GM04504 (cell line): Measurements from ENCODE around the gene MED20.

Experiments used
- DNase-seq: peaks from one replicate; pipeline ENCODE4 v3.0.0-alpha.2; 2012; ENCODE audit warnings: low read depth

MED20 gene

DNA sequence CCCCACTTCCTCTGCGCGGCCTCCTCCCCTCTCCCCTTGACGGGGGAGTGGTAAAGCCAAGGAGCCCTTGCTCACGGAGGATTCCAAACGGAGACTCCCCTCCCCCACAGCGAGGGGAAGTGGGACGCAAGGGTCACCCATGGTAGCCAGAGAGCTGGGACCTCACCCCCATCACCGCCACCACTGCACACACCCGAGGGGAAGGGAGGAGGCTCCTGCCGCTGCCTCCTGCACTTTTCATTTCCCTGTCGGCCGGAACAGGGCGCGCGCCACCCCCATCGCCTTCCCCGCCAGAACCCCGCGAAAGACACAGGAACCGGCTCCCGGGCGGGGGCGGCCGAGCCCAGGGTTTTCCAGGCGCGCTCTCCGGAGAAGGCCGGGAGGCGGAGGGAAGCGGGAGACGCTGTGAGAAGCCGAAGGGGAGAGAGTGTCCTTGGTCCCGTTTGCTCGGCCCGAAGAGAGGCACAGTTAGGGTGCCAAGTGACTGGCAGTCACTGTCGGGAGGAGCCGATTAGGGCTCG is 19.9 kb upstream of the MED20 start:
- DNase-seq = no peak

DNA sequence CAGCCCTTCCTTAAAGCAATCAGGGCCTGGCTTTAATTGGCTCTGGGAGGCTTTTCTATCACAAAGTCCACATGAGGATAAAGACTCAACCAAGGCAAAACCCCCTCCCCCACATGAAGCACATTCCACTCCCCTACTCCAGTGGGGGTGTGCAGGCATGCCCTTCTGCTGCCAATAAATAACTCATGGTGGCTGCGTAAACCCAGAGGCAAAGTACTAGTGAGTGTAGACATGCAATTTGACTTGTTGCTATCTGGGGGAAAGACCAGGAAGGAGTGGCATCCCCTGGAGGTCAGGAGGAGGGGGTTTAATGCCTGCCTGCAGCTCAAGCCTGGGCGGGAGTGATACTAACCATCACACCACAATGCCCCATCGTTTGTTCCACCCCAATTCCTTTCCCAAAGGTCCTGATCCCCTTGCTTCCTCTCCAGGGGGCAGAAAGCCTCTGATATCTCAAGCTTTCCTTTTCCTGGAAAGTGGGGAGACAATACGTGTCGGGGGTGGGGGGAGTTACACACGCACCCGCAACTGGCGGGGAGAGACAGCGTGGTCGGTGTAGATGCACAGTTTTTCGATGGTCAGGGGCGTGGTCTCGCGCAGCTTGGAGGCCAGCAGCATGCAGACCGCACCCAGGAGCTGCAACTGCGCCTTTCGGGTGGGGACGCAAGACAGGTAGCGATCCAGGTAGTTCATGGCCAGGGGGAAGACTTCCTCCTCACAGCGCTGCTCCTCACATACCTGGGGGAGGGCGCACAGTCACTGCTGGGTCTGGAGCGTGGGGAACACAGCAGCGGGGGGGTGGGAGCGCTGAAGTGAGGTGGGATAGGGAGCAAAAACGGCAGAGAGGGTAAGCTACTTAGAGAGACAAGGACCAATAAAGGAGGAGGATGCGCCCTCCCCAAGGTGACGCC is 19.2 kb upstream of the MED20 start:
- no peak for DNase-seq

DNA sequence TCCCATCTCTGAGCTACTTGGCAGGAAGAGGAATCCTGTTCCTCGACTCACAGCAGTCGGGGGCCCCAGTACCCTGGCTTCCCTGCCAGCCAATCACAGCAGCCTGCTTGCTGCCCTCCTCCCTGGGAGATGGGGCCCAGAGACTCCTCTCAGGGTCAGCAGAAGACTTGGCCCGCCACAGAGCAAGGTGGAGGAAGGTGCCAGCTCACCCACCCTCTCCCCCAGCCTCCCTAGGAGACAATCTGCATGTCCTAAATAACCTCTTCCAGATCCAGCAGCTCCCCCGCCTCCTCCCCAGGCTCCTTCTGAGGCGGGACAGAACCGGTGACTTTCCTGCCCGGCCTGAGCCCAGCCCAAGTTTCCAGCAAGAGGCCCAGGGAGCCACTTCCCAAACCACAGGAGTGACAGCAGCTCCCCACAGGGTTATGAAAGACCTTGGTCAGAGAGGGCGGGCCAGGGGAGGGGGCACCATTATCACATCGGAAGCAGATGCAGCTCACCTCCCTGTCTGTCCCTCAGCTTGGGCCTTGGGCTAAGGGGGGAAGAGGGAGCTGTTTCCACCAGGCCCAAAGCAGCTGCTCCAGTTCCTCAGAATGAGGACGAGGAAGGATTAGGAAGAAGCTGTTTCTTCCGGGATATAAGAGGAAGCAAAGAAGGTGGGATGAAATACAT is 18.4 kb upstream of the MED20 start:
- DNase-seq = no peak

DNA sequence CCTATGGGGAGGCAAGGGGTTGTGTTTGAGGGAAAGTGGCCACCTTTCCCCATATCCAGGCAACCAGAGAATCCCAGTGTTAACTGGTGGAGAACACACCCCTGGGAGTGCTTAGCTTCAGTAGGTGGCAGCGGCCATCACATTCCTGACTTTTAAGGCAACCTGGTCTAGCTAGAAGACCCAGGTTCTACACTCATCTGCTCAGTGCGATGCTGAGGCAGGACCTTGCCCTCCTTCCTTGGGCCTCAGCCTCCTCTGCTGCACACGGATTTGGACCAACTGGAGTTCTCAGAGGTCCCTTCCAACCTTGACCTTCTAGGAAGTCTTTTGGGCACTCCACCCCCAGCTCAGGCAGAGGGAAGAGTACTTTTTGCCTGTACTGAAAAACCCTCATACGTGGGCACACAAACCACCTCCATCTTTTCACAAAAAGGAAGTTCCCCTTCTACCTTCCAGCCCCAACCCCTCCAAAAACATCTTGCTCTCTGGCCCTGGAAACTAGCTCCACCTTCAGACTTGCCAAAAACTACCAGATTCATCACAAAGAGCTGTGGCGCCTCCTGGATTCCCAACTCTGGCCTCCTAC is 17.7 kb upstream of the MED20 start:
- no peak for DNase-seq

DNA sequence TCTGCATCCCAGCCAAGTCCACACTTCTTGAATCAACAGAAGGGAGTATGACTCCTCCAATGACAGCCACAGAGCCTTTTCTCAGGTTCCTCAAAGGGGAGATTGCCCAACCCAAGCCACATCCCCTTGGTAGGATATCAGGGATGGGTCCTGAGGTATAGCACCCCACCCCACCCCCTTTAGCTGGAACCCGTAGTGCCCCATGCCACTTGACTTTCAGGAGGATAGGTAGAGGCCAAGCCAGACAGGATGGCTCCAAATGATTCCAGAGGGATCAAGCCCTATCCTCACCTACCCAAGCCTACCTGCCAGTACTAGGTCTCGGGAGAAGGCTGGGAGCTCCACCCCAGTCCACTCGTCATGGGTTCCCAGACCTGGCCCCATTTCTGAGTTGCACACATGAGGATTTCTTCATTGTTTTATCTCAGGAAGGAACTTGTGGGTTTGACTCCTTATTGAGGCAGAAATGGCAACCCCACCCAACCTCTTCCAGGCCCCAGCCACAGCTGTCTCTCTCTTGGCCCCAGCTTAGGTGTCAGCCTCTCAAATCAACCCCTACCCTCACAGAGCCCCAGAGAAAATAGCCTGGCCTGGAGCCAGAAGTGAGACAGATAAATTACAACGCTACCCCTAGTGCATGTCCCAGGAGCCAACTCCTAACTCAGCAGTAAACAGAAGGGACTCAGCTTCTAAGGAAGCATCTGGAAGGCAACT is 17.1 kb upstream of the MED20 start:
- DNase-seq = no peak

DNA sequence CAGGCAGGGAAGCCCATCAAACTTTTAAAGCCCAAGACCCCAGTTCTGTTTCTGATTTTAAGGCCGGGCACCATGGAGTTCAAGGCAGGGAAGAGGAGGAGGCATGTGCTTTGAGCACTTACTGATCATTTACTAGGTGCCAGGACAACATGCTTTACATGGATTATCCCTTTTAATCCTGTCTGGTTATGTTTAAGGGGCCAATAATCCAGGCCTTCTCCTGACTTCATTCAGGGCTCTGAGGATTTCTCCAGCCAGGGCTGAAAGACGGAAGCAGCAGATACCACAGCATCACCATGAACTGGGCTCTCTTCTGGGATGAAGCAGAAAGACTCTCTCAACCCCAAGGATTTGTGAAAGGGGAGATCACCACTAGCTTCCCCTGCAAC is 16.5 kb upstream of the MED20 start:
- no peak for DNase-seq

DNA sequence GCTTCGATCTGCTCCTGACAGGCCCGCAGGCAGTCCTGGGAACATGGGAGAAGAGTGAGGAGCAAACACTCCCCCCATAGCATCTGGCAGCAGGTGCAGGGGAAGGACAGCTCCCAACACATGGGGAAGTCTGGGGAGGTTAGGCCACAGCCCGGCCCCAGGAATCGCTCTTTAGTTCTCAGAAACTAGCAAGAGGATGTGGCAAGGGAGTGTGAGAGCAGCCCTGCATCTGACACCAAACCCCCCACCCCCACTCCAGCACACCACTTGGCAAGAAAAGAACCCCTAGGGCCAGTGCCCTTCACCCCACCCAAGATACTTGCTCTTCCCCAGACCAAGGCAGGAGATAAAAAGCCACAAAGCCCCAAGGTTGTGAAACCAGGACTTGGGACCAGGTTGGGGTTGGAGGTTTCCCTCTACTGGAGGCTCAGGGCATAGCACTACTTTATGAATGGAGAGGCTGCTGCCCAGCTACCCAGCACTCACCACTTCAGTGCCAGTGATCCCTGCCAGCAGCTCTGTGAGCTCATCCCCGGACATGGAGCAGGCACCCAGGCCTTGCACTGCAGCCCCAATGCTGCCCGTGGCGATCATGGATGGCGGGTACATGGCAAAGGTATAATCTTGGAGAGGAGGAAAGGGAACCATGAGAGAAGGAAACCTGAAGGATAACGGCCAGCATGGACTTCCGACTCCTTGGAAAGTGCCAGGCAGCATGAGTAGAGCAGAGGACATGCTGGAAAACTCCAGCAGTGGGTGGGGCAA is 15.3 kb upstream of the MED20 start:
- DNase-seq = peak; percentile 82

DNA sequence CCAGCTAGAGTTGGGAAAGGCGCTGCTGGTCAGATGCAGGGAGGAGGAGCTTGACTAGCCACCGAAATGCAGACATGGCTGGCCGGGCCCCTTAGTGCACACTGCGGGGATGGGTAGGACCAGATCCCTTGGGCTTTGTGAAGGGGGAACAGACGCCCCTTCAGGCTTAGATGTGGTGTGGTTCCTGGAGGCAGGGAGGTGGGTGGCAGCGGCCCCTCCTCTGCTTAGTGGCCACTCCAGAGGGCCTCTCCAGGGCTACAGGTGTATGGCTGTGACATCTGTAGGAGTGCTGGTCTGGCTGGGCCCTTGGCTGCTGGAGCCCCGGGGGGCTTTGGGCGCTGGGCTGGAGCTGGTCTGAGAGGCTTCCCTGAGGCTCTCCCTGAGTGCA is 14.7 kb upstream of the MED20 start:
- DNase-seq = no peak

DNA sequence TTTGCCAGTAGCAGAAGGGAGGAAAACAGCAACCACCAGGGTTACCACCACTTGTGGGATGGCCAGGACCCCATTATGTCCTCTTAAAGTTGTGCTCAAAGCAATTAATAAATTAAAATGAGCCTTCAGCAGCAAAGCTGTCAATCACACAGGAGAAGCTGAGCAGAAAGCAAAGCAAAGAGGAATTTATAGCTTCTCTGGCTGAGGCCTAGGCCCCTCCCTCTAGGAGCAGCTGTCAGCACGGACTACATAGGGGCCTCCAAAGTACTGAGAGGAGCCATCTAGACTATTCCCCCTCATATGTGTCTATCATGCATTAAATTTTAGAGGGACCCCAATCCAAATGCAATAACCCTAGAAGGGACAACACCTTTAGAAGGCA is 14.2 kb upstream of the MED20 start:
- DNase-seq = no peak

DNA sequence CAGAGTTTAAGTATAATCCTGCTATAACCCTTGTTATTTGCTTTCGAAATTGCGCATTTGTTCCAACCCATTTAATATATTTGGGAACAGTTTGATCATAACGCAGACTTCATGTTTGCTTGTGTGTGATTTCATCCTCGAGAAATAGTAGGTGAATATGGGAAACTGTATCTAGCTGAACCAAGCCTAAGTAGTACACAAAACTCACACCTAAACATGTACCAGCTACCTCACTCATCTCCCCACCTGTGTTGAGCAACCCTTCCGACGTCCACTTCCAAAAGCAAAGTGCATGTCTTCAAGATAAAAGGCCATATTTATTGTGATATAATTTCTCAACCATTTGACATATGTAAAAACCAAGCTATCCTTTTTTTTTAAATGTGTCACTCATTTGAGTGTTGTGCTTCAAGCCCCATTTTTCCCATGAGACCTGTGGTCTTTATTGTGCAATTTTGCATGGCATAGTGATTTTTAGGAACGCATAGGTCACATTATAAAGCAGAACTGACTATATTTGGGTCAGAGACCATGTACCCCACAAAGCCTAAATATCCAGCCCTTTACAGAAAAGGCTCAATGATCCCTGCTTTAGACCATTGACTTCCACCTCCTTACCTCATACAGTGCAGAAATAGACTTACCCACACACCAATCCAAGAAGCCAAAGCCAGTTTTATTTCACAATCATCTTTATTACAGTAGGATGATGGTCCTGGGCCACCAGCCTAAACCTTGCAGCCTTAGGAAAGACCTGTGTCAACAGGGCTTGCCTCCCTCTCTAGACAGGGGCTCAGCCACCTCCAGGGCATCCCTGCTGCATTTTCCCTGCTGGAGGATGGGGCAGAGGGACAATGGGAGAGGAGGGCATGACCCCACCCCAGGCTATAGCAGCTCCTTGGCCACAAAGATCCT is 13.6 kb upstream of the MED20 start:
- no peak for DNase-seq

DNA sequence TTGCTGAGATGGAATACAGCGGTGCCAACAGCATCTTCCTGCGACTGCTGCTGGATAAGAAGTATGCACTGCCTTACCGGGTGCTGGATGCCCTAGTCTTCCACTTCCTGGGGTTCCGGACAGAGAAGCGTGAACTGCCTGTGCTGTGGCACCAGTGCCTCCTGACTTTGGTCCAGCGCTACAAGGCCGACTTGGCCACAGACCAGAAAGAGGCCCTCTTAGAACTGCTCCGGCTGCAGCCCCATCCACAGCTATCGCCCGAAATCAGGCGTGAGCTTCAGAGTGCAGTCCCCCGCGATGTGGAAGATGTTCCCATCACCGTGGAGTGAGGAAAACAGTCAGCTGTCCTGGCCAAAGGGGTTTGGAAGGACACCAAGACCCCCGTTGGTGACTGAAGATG is 11.4 kb upstream of the MED20 start:
- DNase-seq = no peak

DNA sequence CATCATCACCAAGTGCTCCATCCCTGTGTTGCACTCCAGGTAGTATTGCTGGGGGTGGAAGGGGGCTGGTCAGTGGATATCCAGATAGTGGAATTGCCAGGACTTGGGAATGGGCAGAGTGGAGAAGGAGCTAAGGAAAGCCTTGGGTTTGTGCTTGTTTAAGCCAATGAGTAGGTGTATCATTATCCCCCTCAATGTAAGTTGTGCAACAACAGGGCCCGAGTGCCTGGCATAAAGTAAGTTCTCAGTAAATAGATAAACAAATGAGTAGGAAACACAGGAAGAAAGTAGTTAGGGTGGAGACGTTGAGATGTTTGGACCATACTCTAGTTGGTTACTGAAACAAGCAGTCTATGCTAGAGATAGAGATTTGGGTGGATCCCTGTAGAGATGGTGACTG is 10.9 kb upstream of the MED20 start:
- DNase-seq = no peak

DNA sequence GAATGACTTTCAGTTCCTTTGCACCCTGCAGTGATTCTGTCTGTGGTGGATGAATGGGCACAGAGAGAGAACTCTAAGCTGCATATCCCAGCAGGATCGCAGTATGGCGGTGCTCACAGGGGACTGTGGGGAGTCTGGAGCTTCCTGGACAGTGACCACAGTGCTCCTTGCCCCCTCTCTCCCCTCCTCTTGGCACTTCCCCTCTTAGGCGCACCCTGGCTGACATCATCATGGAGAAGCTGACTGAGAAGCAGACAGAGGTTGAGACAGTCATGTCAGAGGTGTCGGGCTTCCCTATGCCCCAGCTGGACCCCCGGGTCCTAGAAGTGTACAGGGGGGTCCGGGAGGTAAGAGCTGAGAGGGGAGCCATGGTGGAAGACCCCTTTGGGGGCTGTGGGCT is 9.0 kb upstream of the MED20 start:
- DNase-seq = no peak

DNA sequence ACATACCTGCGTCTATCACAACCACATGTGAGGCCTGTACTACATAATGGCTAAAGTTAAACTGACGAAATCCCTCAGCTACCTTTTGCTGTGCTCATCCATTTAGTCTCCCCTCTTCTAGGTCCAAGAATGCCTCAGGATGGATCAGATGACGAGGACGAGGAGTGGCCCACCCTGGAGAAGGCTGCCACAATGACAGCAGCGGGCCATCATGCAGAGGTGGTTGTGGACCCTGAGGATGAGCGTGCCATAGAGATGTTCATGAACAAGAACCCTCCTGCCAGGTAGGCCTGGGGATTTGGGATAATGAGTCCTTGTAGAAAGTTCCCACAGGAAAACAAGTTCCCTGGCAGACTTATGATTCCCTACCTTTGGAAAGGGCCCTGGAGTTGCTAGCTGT is 6.3 kb upstream of the MED20 start:
- DNase-seq = no peak

DNA sequence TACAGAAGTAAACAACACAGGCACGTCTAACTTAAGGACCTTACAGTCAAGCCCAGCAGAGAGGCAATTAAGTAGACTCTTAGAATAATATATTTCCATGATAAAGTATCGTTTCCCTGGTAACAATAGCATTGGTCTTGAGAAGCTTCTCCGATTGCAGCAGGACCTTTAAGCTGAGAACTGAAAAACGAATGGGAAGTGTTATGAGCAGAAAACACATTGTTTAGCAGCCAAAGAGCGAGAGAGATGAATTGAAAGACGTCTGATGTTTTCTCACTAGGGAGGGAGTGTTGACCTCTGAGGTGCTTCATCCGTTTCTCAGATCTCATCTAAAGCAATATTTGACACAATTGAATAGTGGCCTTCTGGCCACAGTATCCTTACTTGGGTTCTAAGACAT is 1.2 kb upstream of the MED20 start:
- DNase-seq = no peak

DNA sequence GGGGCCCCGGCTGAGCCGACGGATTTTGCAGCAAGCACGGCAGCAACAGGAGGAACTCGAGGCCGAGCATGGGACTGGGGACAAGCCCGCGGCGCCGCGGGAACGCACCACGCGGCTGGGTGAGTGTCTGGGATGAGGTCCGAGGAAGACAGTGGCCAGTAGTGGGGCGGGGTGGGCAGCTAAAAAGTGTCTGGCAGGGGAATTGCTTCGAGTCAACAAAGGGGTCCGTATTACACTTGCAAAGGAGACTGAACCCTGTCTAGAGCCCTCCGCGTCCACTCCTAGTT is 716 bp upstream of the MED20 start:
- DNase-seq = no peak

DNA sequence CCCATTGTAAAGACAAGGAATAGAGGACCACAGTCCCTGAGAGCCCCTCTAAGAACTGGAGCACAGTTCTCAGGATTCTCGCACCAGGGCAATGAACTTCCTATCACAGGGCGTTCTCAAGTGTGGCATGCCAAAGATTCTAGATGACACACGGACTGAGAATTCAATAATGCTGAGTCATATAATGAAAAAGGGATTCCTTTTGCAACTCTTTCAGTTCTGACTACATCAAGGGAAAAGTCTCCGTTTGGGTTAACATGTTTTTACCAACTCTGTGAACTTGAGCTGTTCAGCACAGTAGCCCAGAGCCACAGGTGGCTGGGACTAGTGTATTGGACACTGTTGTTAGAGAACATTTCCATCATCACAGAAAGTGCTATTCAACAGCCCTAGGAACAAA is 3.4 kb downstream of the MED20 start:
- peak; percentile 84 for DNase-seq

DNA sequence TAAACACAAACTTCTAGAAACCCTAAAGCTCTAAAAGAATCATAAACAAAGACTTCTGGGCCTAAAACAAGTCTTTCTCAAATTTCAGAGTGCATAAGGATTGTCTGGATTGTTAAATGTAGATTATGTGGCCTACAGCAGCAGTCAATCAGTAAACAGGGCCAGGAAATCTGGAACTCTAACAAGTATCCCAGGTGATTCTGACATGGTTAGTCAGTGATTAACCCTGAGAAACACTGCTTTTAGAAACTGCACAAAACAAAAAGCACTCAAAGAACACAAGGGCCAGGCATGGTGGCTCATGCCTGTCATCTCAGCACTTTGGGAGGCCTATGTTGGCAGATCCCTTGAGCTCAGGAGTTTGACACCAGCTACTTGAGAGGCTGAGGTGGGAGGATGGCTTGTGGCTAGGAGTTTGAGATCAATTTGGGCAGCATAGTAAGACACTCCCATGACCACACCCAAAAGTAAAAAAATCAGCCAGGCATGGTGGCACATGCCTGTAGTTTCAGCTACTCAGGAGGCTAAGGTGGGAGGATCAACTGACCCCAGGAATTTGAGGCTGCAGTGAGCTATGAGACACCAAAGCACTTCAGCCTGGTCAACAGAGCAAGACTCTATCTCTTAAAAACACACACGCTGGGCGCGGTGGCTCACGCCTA is 5.9 kb downstream of the MED20 start:
- DNase-seq = no peak

DNA sequence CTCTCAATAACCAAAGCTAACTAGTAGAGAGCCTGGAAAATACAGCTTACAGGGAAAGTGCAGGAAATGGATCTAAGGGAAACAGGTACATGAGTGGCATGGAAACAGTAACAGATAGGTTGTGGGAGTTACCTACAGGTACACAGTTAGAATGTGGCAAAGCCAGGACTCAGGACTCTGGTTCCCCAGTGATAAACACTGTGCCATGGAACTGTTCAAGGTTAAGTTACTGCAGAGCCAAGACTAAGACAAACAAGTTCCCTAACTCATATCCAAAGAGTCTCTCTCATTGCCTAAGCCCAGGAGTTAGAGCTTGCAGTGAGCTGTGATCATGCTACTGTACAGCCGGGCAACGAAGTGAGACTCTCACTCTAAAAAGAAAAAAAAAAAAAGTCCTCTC is 6.6 kb downstream of the MED20 start:
- no peak for DNase-seq

DNA sequence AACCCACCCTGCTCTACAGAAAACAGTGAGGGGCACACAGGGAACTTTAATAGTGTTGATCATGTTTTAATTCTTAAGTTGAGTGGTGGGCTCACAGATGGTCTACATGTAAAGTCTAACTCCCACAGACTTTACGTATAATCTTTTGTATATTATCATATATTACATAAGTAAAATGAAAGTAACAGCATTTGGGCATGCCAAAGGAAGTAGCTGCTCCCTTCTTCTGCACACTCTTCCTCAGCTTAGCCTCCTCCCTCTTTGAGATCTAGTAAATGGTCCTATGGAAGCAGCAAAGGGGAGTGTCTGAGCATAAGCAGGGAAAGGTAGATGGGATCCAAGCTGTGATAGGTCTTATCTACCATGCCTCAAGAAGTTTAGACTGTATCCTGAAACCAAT is 11.2 kb downstream of the MED20 start:
- no peak for DNase-seq
